WTC11 (cell line): ENCODE measurements around the gene C20orf96. TPM values are rescaled to one million over a fixed set of nuclear protein-coding genes. Genes with fewer than 3 reads are reported as not detected.

Source experiments
- CBFB ChIP-seq: sonication (generic); formaldehyde crosslinking; IDR thresholded peaks from 2 replicates; pipeline ENCODE4 v1.8.1; 2022; ENCODE audit warnings: mild to moderate bottlenecking, low read depth, missing genetic modification reagents
- FOXP1 ChIP-seq: sonication (generic); formaldehyde crosslinking; IDR thresholded peaks from 2 replicates; pipeline ENCODE4 v1.8.0; 2022; ENCODE audit warnings: missing genetic modification reagents, mild to moderate bottlenecking, moderate library complexity, borderline replicate concordance
- IRF2 ChIP-seq: sonication (generic); formaldehyde crosslinking; IDR thresholded peaks from 2 replicates; pipeline ENCODE4 v1.8.0; 2022; ENCODE audit warnings: low read depth, missing genetic modification reagents, borderline replicate concordance
- KAT7 ChIP-seq: sonication (generic); formaldehyde crosslinking; IDR thresholded peaks from 2 replicates; pipeline ENCODE4 v1.8.1; 2023; ENCODE audit warnings: missing genetic modification reagents, mild to moderate bottlenecking, borderline replicate concordance
- NR2C2 ChIP-seq: sonication (generic); formaldehyde crosslinking; IDR thresholded peaks from 2 replicates; pipeline ENCODE4 v1.8.0; 2022; ENCODE audit warnings: mild to moderate bottlenecking, missing genetic modification reagents
- OVOL2 ChIP-seq: fragments of 250-450 bp; sonication (Bioruptor Pico); IDR thresholded peaks from 2 replicates; pipeline ENCODE4 v1.9.0; 2021; ENCODE audit warnings: mild to moderate bottlenecking, borderline replicate concordance
- RELA ChIP-seq: sonication (generic); formaldehyde crosslinking; IDR thresholded peaks from 2 replicates; pipeline ENCODE4 v1.8.1; 2022; ENCODE audit warnings: missing genetic modification reagents, mild to moderate bottlenecking, borderline replicate concordance
- SMAD4 ChIP-seq: sonication (generic); formaldehyde crosslinking; IDR thresholded peaks from 2 replicates; pipeline ENCODE4 v1.8.0; 2022; ENCODE audit warnings: mild to moderate bottlenecking, missing genetic modification reagents
- TEAD4 ChIP-seq: sonication (generic); formaldehyde crosslinking; IDR thresholded peaks from 2 replicates; pipeline ENCODE4 v1.8.0; 2022; ENCODE audit warnings: mild to moderate bottlenecking, missing genetic modification reagents
- ZNF232 ChIP-seq: sonication (generic); formaldehyde crosslinking; IDR thresholded peaks from 2 replicates; pipeline ENCODE4 v1.8.0; 2022; ENCODE audit warnings: mild to moderate bottlenecking, missing genetic modification reagents
- total RNA-seq: library from RNA; stranded (reverse); gene quantifications from 3 replicates; pipeline ENCODE4 v1.2.3, GENCODE V29; 2021
- TF ChIP-seq, protein P1 (sequence below): sonication (generic); formaldehyde crosslinking; IDR thresholded peaks from 2 replicates; pipeline ENCODE4 v1.8.1; 2022; ENCODE audit warnings: low read depth, mild to moderate bottlenecking, moderate library complexity, missing genetic modification reagents, borderline replicate concordance
- TF ChIP-seq, protein P2 (sequence below): sonication (generic); formaldehyde crosslinking; conservative IDR thresholded peaks from 2 replicates; pipeline ENCODE4 v1.8.1; 2023; ENCODE audit warnings: mild to moderate bottlenecking, low read depth, missing genetic modification reagents, moderate library complexity
- TF ChIP-seq, protein P3 (sequence below): sonication (generic); formaldehyde crosslinking; IDR thresholded peaks from 2 replicates; pipeline ENCODE4 v1.8.0; 2022; ENCODE audit warnings: mild to moderate bottlenecking, missing genetic modification reagents
- TF ChIP-seq, protein P4 (sequence below): sonication (generic); formaldehyde crosslinking; IDR thresholded peaks from 2 replicates; pipeline ENCODE4 v1.8.0; 2023; ENCODE audit warnings: missing genetic modification reagents, mild to moderate bottlenecking, borderline replicate concordance
- TF ChIP-seq, protein P5 (sequence below): sonication (generic); formaldehyde crosslinking; conservative IDR thresholded peaks from 2 replicates; pipeline ENCODE4 v1.8.1; 2022; ENCODE audit warnings: mild to moderate bottlenecking, missing genetic modification reagents
- TF ChIP-seq, protein P6 (sequence below): sonication (generic); formaldehyde crosslinking; IDR thresholded peaks from 2 replicates; pipeline ENCODE4 v1.8.0; 2022; ENCODE audit warnings: mild to moderate bottlenecking, missing genetic modification reagents
- TF ChIP-seq, protein P7 (sequence below): sonication (generic); formaldehyde crosslinking; IDR thresholded peaks from 2 replicates; pipeline ENCODE4 v1.8.1; 2023; ENCODE audit warnings: mild to moderate bottlenecking, missing genetic modification reagents
- TF ChIP-seq, protein P8 (sequence below): sonication (generic); formaldehyde crosslinking; IDR thresholded peaks from 2 replicates; pipeline ENCODE4 v1.8.1; 2023; ENCODE audit warnings: mild to moderate bottlenecking, missing genetic modification reagents
- TF ChIP-seq, protein P9 (sequence below): fragments of 250-450 bp; sonication (Bioruptor Pico); IDR thresholded peaks from 2 replicates; pipeline ENCODE4 v1.9.0; 2021; ENCODE audit warnings: moderate library complexity, mild to moderate bottlenecking, inconsistent platforms, borderline replicate concordance

The C20orf96 gene
- total RNA-seq, 1 experiment from 2014 or later: 22.1 TPM

DNA sequence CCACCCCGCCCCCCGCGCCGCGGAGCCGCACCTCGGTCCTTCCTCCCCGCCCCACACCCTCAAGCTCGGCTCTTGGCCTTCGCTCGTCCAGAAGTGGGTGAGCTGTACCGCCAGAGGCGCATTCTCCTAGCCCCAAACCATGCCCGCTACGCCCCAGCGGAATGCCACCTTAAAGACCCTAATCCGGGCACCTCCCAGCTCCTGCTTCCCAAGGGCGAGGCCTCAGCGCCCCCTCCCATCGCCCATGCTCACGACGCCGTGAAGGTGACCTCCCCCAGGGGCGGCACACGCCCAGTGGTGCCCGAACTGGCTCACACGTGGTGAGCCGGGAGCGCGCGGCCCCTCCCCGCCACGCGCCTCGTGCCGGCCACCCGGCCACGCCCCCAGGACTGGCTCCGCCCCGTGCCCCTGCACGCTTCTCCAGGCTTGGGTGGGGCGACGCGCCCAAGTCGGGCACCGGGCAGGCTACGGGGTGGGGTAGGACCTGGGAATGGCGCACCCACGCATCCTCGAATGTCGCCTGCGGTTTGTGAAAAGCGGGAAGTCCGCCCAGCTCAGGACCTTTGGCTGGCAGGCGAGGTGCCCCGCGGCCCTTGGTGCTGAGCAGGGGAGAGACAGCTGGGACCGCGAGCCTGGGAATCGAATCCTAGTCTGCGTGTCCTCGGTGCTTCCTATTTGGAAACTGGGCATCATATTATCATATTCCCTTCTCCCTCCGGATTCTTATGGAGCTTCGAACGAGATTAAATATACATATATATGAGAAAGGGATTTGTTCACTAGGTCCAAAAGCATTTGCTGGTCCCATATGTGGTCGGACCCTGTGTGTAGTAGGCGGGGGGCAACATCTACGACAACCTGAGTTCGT is 33.9 kb upstream of the C20orf96 start (continued):
- TF ChIP-seq RELA (CRISPR knock-in tag) (no peak), CBFB (no peak), IRF2 (CRISPR knock-in tag) (no peak), NR2C2 (no peak), SMAD4 (no peak; the same call in 1 of the 2 replicates), ZNF232 (CRISPR knock-in tag) (peak; percentile 84; the same call in 1 of the 2 replicates), TEAD4 (peak; percentile 55; the same call in 1 of the 2 replicates), FOXP1 (CRISPR knock-in tag) (peak; percentile 96), OVOL2 (CRISPR knock-in tag) (no peak), KAT7 (CRISPR knock-in tag) (no peak)
- TF ChIP-seq, protein P1, sequence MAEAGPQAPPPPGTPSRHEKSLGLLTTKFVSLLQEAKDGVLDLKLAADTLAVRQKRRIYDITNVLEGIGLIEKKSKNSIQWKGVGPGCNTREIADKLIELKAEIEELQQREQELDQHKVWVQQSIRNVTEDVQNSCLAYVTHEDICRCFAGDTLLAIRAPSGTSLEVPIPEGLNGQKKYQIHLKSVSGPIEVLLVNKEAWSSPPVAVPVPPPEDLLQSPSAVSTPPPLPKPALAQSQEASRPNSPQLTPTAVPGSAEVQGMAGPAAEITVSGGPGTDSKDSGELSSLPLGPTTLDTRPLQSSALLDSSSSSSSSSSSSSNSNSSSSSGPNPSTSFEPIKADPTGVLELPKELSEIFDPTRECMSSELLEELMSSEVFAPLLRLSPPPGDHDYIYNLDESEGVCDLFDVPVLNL (CRISPR knock-in tag): peak; percentile 77
- TF ChIP-seq, protein P2, sequence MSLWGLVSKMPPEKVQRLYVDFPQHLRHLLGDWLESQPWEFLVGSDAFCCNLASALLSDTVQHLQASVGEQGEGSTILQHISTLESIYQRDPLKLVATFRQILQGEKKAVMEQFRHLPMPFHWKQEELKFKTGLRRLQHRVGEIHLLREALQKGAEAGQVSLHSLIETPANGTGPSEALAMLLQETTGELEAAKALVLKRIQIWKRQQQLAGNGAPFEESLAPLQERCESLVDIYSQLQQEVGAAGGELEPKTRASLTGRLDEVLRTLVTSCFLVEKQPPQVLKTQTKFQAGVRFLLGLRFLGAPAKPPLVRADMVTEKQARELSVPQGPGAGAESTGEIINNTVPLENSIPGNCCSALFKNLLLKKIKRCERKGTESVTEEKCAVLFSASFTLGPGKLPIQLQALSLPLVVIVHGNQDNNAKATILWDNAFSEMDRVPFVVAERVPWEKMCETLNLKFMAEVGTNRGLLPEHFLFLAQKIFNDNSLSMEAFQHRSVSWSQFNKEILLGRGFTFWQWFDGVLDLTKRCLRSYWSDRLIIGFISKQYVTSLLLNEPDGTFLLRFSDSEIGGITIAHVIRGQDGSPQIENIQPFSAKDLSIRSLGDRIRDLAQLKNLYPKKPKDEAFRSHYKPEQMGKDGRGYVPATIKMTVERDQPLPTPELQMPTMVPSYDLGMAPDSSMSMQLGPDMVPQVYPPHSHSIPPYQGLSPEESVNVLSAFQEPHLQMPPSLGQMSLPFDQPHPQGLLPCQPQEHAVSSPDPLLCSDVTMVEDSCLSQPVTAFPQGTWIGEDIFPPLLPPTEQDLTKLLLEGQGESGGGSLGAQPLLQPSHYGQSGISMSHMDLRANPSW (CRISPR knock-in tag): no peak
- TF ChIP-seq, protein P3, sequence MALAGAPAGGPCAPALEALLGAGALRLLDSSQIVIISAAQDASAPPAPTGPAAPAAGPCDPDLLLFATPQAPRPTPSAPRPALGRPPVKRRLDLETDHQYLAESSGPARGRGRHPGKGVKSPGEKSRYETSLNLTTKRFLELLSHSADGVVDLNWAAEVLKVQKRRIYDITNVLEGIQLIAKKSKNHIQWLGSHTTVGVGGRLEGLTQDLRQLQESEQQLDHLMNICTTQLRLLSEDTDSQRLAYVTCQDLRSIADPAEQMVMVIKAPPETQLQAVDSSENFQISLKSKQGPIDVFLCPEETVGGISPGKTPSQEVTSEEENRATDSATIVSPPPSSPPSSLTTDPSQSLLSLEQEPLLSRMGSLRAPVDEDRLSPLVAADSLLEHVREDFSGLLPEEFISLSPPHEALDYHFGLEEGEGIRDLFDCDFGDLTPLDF (CRISPR knock-in tag): 0 out of 2 replicates have a peak, but pooled peaks have one; percentile 54
- TF ChIP-seq, protein P4, sequence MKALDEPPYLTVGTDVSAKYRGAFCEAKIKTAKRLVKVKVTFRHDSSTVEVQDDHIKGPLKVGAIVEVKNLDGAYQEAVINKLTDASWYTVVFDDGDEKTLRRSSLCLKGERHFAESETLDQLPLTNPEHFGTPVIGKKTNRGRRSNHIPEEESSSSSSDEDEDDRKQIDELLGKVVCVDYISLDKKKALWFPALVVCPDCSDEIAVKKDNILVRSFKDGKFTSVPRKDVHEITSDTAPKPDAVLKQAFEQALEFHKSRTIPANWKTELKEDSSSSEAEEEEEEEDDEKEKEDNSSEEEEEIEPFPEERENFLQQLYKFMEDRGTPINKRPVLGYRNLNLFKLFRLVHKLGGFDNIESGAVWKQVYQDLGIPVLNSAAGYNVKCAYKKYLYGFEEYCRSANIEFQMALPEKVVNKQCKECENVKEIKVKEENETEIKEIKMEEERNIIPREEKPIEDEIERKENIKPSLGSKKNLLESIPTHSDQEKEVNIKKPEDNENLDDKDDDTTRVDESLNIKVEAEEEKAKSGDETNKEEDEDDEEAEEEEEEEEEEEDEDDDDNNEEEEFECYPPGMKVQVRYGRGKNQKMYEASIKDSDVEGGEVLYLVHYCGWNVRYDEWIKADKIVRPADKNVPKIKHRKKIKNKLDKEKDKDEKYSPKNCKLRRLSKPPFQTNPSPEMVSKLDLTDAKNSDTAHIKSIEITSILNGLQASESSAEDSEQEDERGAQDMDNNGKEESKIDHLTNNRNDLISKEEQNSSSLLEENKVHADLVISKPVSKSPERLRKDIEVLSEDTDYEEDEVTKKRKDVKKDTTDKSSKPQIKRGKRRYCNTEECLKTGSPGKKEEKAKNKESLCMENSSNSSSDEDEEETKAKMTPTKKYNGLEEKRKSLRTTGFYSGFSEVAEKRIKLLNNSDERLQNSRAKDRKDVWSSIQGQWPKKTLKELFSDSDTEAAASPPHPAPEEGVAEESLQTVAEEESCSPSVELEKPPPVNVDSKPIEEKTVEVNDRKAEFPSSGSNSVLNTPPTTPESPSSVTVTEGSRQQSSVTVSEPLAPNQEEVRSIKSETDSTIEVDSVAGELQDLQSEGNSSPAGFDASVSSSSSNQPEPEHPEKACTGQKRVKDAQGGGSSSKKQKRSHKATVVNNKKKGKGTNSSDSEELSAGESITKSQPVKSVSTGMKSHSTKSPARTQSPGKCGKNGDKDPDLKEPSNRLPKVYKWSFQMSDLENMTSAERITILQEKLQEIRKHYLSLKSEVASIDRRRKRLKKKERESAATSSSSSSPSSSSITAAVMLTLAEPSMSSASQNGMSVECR (CRISPR knock-in tag): peak; percentile 95; the same call in 1 of the 2 replicates
- TF ChIP-seq, protein P5, sequence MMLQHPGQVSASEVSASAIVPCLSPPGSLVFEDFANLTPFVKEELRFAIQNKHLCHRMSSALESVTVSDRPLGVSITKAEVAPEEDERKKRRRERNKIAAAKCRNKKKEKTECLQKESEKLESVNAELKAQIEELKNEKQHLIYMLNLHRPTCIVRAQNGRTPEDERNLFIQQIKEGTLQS (CRISPR knock-in tag): no peak
- TF ChIP-seq, protein P6, sequence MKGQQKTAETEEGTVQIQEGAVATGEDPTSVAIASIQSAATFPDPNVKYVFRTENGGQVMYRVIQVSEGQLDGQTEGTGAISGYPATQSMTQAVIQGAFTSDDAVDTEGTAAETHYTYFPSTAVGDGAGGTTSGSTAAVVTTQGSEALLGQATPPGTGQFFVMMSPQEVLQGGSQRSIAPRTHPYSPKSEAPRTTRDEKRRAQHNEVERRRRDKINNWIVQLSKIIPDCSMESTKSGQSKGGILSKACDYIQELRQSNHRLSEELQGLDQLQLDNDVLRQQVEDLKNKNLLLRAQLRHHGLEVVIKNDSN (CRISPR knock-in tag): peak; percentile 82
- TF ChIP-seq, protein P7, sequence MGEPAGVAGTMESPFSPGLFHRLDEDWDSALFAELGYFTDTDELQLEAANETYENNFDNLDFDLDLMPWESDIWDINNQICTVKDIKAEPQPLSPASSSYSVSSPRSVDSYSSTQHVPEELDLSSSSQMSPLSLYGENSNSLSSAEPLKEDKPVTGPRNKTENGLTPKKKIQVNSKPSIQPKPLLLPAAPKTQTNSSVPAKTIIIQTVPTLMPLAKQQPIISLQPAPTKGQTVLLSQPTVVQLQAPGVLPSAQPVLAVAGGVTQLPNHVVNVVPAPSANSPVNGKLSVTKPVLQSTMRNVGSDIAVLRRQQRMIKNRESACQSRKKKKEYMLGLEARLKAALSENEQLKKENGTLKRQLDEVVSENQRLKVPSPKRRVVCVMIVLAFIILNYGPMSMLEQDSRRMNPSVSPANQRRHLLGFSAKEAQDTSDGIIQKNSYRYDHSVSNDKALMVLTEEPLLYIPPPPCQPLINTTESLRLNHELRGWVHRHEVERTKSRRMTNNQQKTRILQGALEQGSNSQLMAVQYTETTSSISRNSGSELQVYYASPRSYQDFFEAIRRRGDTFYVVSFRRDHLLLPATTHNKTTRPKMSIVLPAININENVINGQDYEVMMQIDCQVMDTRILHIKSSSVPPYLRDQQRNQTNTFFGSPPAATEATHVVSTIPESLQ: no peak
- TF ChIP-seq, protein P8, sequence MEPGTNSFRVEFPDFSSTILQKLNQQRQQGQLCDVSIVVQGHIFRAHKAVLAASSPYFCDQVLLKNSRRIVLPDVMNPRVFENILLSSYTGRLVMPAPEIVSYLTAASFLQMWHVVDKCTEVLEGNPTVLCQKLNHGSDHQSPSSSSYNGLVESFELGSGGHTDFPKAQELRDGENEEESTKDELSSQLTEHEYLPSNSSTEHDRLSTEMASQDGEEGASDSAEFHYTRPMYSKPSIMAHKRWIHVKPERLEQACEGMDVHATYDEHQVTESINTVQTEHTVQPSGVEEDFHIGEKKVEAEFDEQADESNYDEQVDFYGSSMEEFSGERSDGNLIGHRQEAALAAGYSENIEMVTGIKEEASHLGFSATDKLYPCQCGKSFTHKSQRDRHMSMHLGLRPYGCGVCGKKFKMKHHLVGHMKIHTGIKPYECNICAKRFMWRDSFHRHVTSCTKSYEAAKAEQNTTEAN: peak; percentile 94
- TF ChIP-seq, protein P9, sequence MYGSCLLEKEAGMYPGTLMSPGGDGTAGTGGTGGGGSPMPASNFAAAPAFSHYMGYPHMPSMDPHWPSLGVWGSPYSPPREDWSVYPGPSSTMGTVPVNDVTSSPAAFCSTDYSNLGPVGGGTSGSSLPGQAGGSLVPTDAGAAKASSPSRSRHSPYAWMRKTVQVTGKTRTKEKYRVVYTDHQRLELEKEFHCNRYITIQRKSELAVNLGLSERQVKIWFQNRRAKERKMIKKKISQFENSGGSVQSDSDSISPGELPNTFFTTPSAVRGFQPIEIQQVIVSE (CRISPR knock-in tag): no peak
